Activated naive CD4-positive, alpha-beta T cell treated with anti-CD3 and anti-CD28 coated beads for 36 hours (primary cell): ENCODE results near the gene VAMP3. TPM values are rescaled to one million over a fixed set of nuclear protein-coding genes. Genes with fewer than 3 reads are reported as not detected.
A peak's percentile ranks its signal among the peaks of the same experiment; 100 is the strongest.

ENCODE experiments used
- CTCF ChIA-PET: fragments of 350-600 bp; sonication (Branson Sonifier 250); formaldehyde crosslinking; loops from one replicate; lab custom pipeline; 2021; ENCODE audit warnings: antibody characterized with exemption; lab: Charles Lee
- DNase-seq: peaks from one replicate; pipeline ENCODE4 v3.0.0-alpha.2; 2020
- H3K27ac Mint-ChIP-seq: one replicate; pipeline ENCODE4 v1.8.0; 2021; ENCODE audit warnings: mild to moderate bottlenecking, mixed read lengths
- H3K27me3 Mint-ChIP-seq: one replicate; pipeline ENCODE4 v1.8.0; 2021; ENCODE audit warnings: low read depth, mixed read lengths
- H3K36me3 Mint-ChIP-seq: one replicate; pipeline ENCODE4 v1.8.0; 2021; ENCODE audit warnings: low read depth, mixed read lengths
- H3K4me1 Mint-ChIP-seq: one replicate; pipeline ENCODE4 v1.8.0; 2021; ENCODE audit warnings: low read depth, mixed read lengths
- H3K4me3 Mint-ChIP-seq: one replicate; pipeline ENCODE4 v1.8.0; 2021; ENCODE audit warnings: mild to moderate bottlenecking, moderate library complexity, mixed read lengths
- H3K9me3 Mint-ChIP-seq: one replicate; pipeline ENCODE4 v1.8.0; 2021; ENCODE audit warnings: mixed read lengths
- intact Hi-C: fragments of 100-400 bp; cut with micrococcal nuclease; formaldehyde crosslinking; loops from one replicate; pipeline ENCODE4 v1.15.1; 2023
- total RNA-seq, 2 experiments: library from RNA; stranded (reverse); gene quantifications; one replicate each; pipeline ENCODE4 v1.2.3, GENCODE V29; 2021

VAMP3 gene
- total RNA-seq, 2 experiments from 2014 or later, result 16.7 to 19.4 TPM

- no peak overlapping the region for H3K27ac Mint-ChIP-seq
- peaks cover 29% of the 10 kb centered on the region for H3K4me1 Mint-ChIP-seq
- intact Hi-C loops, result loop anchor here (10.0 kb wide), 1 partner anchor 985 kb away; the partner anchor contains the start of gene CAMTA1
- peak overlapping the region; percentile 5 for H3K4me3 Mint-ChIP-seq
- H3K9me3 Mint-ChIP-seq, result no peaks in the 10 kb centered on the region
- CTCF ChIA-PET, result interaction anchor here (1.6 kb wide), 1 partner anchor 17 kb away, joined by 8 read pairs; no protein-coding TSS in a partner anchor
- H3K27me3 Mint-ChIP-seq, result peaks cover 10% of the 10 kb centered on the region
- no peak for DNase-seq
- H3K36me3 Mint-ChIP-seq, result peaks cover 8% of the 10 kb centered on the region
These were observed 1.3 kb upstream of the VAMP3 start for GRCh38 chr1:7769673-7770412.

GRCh38 chr1:7770669-7770996 is 463 bp upstream of the VAMP3 start:
- Mint-ChIP-seq H3K27me3 (peaks cover 6% of the 10 kb centered on the region), H3K9me3 (no peaks in the 10 kb centered on the region), H3K4me1 (peaks cover 31% of the 10 kb centered on the region), H3K27ac (peak overlapping the region; percentile 60), H3K36me3 (peaks cover 8% of the 10 kb centered on the region), H3K4me3 (peak overlapping the region; percentile 83)
- intact Hi-C loops, result loop anchor here (10.0 kb wide), 1 partner anchor 986 kb away; the partner anchor contains the start of gene CAMTA1
- peak; percentile 22 for DNase-seq
- CTCF ChIA-PET, result no interaction called here

- peaks cover 34% of the 10 kb centered on the region for H3K4me1 Mint-ChIP-seq
- CTCF ChIA-PET, result interaction anchor here (1.0 kb wide), 1 partner anchor 19 kb away, joined by 4 read pairs; no protein-coding TSS in a partner anchor
- H3K36me3 Mint-ChIP-seq, result peaks cover 11% of the 10 kb centered on the region
- peaks cover 6% of the 10 kb centered on the region for H3K27me3 Mint-ChIP-seq
- H3K9me3 Mint-ChIP-seq, result no peaks in the 10 kb centered on the region
- intact Hi-C loops, result loop anchor here (1.0 to 10.0 kb wide), 2 partner anchors 11 to 987 kb away; partner anchors contain the start of gene CAMTA1
- peak overlapping the region; percentile 83 for H3K4me3 Mint-ChIP-seq
- peak overlapping the region; percentile 39 for H3K27ac Mint-ChIP-seq
- peak; percentile 10 for DNase-seq
These were observed 765 bp downstream of the VAMP3 start for GRCh38 chr1:7771823-7772299.

- Mint-ChIP-seq H3K27ac (no peak overlapping the region), H3K4me3 (no peak overlapping the region), H3K27me3 (no peaks in the 10 kb centered on the region), H3K36me3 (peaks cover 19% of the 10 kb centered on the region), H3K4me1 (peaks cover 36% of the 10 kb centered on the region), H3K9me3 (no peaks in the 10 kb centered on the region)
- DNase-seq, result no peak
- intact Hi-C loops, result loop anchor here (10.0 kb wide), 1 partner anchor 993 kb away; the partner anchor contains the start of gene CAMTA1
- CTCF ChIA-PET, result no interaction called here
These were observed 6.5 kb downstream of the VAMP3 start for GRCh38 chr1:7777591-7777990.

- peaks cover 19% of the 10 kb centered on the region for H3K36me3 Mint-ChIP-seq
- H3K27ac Mint-ChIP-seq, result no peak overlapping the region
- no peak overlapping the region for H3K4me3 Mint-ChIP-seq
- intact Hi-C loops, result loop anchor here (10.0 kb wide), 1 partner anchor 993 kb away; the partner anchor contains the start of gene CAMTA1
- no peaks in the 10 kb centered on the region for H3K27me3 Mint-ChIP-seq
- H3K4me1 Mint-ChIP-seq, result peaks cover 37% of the 10 kb centered on the region
- DNase-seq, result no peak
- CTCF ChIA-PET, result no interaction called here
- H3K9me3 Mint-ChIP-seq, result no peaks in the 10 kb centered on the region
These were observed 7.1 kb downstream of the VAMP3 start for GRCh38 chr1:7778133-7778628.

GRCh38 chr1:7780976-7781375 is 9.9 kb downstream of the VAMP3 start:
- Mint-ChIP-seq H3K4me1 (peaks cover 22% of the 10 kb centered on the region), H3K36me3 (peaks cover 14% of the 10 kb centered on the region)

GRCh38 chr1:7781501-7781900 is 10.4 kb downstream of the VAMP3 start:
- Mint-ChIP-seq H3K9me3 (no peaks in the 10 kb centered on the region), H3K36me3 (peaks cover 13% of the 10 kb centered on the region), H3K27me3 (no peaks in the 10 kb centered on the region), H3K4me3 (no peak overlapping the region), H3K27ac (no peak overlapping the region), H3K4me1 (peaks cover 22% of the 10 kb centered on the region)
- DNase-seq, result no peak
- CTCF ChIA-PET, result interaction anchor here (1.8 to 2.3 kb wide), 2 partner anchors 29 to 113 kb away, joined by 4 to 9 read pairs; no protein-coding TSS in a partner anchor
- intact Hi-C loops, result loop anchor here (5.0 to 10.0 kb wide), 3 partner anchors 123 to 1033 kb away; partner anchors contain the start of genes PARK7 and RERE

More at GRCh38 chr1:7780976-7781375, 9.9 kb downstream of the VAMP3 start:
- intact Hi-C loops, result loop anchor here (5.0 to 10.0 kb wide), 3 partner anchors 124 to 1034 kb away; partner anchors contain the start of genes PARK7 and RERE
- CTCF ChIA-PET, result interaction anchor here (1.8 to 2.3 kb wide), 2 partner anchors 28 to 112 kb away, joined by 4 to 9 read pairs; no protein-coding TSS in a partner anchor
- Mint-ChIP-seq H3K27ac (no peak overlapping the region), H3K9me3 (no peaks in the 10 kb centered on the region), H3K27me3 (no peaks in the 10 kb centered on the region), H3K4me3 (no peak overlapping the region)
- no peak for DNase-seq

- DNase-seq, result peak; percentile 30
- no peaks in the 10 kb centered on the region for H3K27me3 Mint-ChIP-seq
- peak overlapping the region; percentile 5 for H3K27ac Mint-ChIP-seq
- no peaks in the 10 kb centered on the region for H3K9me3 Mint-ChIP-seq
- CTCF ChIA-PET, result interaction anchor here (1.8 to 2.3 kb wide), 2 partner anchors 29 to 113 kb away, joined by 4 to 9 read pairs; no protein-coding TSS in a partner anchor
- H3K36me3 Mint-ChIP-seq, result peaks cover 12% of the 10 kb centered on the region
- peaks cover 22% of the 10 kb centered on the region for H3K4me1 Mint-ChIP-seq
- H3K4me3 Mint-ChIP-seq, result peak overlapping the region; percentile 70
- intact Hi-C loops, result loop anchor here (5.0 to 10.0 kb wide), 3 partner anchors 123 to 1033 kb away; partner anchors contain the start of genes PARK7 and RERE
These were observed 10.9 kb downstream of the VAMP3 start for GRCh38 chr1:7781923-7782495.

GRCh38 chr1:7783178-7783711 is 12.1 kb downstream of the VAMP3 start:
- peak overlapping the region; percentile 70 for H3K4me3 Mint-ChIP-seq
- H3K9me3 Mint-ChIP-seq, result no peaks in the 10 kb centered on the region
- peaks cover 22% of the 10 kb centered on the region for H3K4me1 Mint-ChIP-seq
- H3K27me3 Mint-ChIP-seq, result no peaks in the 10 kb centered on the region
- no peak overlapping the region for H3K27ac Mint-ChIP-seq
- CTCF ChIA-PET, result interaction anchor here (2.3 kb wide), 1 partner anchor 115 kb away, joined by 9 read pairs; no protein-coding TSS in a partner anchor
- intact Hi-C loops, result loop anchor here (1.0 to 10.0 kb wide), 4 partner anchors 12 to 1032 kb away; partner anchors contain the start of genes PARK7, RERE and VAMP3
- H3K36me3 Mint-ChIP-seq, result peaks cover 4% of the 10 kb centered on the region
- DNase-seq, result peak; percentile 24

GRCh38 chr1:7783826-7784491 is 12.9 kb downstream of the VAMP3 start, which contains the start of gene PER3:
PER3 (plus strand) TSS chr1:7784291; CDS start chr1:7784878, 587 bp downstream.
- intact Hi-C loops, result loop anchor here (1.0 to 10.0 kb wide), 4 partner anchors 13 to 1031 kb away; partner anchors contain the start of genes PARK7, RERE and VAMP3
- Mint-ChIP-seq H3K27me3 (no peaks in the 10 kb centered on the region), H3K4me1 (peaks cover 22% of the 10 kb centered on the region), H3K36me3 (peaks cover 4% of the 10 kb centered on the region), H3K27ac (no peak within 1 kb of the TSS), H3K9me3 (no peaks in the 10 kb centered on the region), H3K4me3 (peak within 1 kb of the TSS; percentile 70)
- CTCF ChIA-PET, result no interaction called here
- DNase-seq, result peak; percentile 85

GRCh38 chr1:7784492-7785071 is 13.5 kb downstream of the VAMP3 start:
- intact Hi-C loops, result loop anchor here (5.0 to 10.0 kb wide), 3 partner anchors 120 to 1030 kb away; partner anchors contain the start of genes PARK7 and RERE
- no peak overlapping the region for H3K27ac Mint-ChIP-seq
- no peaks in the 10 kb centered on the region for H3K9me3 Mint-ChIP-seq

More at GRCh38 chr1:7784492-7785071, 13.5 kb downstream of the VAMP3 start:
- CTCF ChIA-PET, result no interaction called here
- Mint-ChIP-seq H3K4me1 (peaks cover 22% of the 10 kb centered on the region), H3K27me3 (no peaks in the 10 kb centered on the region), H3K4me3 (peak overlapping the region; percentile 41), H3K36me3 (peaks cover 9% of the 10 kb centered on the region)
- no peak for DNase-seq
